BLaER1 (cell line): Measurements from ENCODE around the gene HK3.

ENCODE experiments used
- H3K27ac ChIP-seq: shearing (Covaris generic); formaldehyde crosslinking; 2 replicates; pipeline ENCODE4 v1.8.1; 2022
- H3K27me3 ChIP-seq: shearing (Covaris generic); formaldehyde crosslinking; 2 replicates; pipeline ENCODE4 v1.8.1; 2022
- H3K36me3 ChIP-seq: shearing (Covaris generic); formaldehyde crosslinking; 2 replicates; pipeline ENCODE4 v1.8.1; 2022
- H3K4me1 ChIP-seq: shearing (Covaris generic); formaldehyde crosslinking; 2 replicates; pipeline ENCODE4 v1.8.1; 2022
- H3K4me2 ChIP-seq: shearing (Covaris generic); formaldehyde crosslinking; 2 replicates; pipeline ENCODE4 v1.8.1; 2022
- H3K4me3 ChIP-seq: shearing (Covaris generic); formaldehyde crosslinking; 2 replicates; pipeline ENCODE4 v1.8.1; 2022
- H3K9ac ChIP-seq: shearing (Covaris generic); formaldehyde crosslinking; 2 replicates; pipeline ENCODE4 v1.8.1; 2022
- H3K9me3 ChIP-seq: shearing (Covaris generic); formaldehyde crosslinking; 2 replicates; pipeline ENCODE4 v1.8.1; 2022
- H4K20me1 ChIP-seq: shearing (Covaris generic); formaldehyde crosslinking; 2 replicates; pipeline ENCODE4 v1.8.1; 2022
- Cebpa-rat ChIP-seq: shearing (Covaris generic); IDR thresholded peaks from 2 replicates; pipeline ENCODE4 v1.8.1; 2022

HK3 gene

DNA sequence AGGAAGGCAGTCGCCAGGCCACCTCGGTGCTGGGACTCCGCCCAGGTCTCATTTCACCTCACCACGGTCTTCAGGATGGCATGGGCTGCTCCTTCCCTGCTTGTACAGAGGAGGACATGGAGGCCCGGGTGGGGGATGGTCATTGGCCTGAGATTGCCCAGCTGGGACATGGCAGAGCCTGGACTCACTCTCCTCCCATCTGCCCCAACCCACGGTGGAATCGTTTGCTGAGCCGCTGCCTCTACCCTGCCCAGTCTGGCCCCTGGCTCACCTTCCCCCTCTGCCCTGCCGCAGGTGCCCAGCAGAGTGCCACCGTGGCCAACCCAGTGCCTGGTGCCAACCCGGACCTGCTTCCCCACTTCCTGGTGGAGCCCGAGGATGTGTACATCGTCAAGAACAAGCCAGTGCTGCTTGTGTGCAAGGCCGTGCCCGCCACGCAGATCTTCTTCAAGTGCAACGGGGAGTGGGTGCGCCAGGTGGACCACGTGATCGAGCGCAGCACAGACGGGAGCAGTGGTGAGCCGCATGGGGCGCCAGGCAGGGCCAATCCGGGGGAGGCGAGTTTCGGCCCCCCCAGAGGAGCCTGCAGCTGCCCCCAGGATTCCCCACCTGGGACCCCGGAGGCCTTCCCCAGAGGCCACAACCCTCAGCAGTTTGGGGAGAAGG, 36.7 kb downstream of the HK3 start:
- no peak overlapping the region for H3K27ac ChIP-seq
- H3K4me1 ChIP-seq: peaks cover 22% of the 10 kb centered on the region
- no peak overlapping the region for H3K9ac ChIP-seq
- peaks cover 86% of the 10 kb centered on the region for H3K27me3 ChIP-seq
- no peak for TF ChIP-seq Cebpa-rat
- peaks cover 67% of the 10 kb centered on the region for H4K20me1 ChIP-seq
- H3K4me3 ChIP-seq: peak overlapping the region; percentile 37
- peak overlapping the region; percentile 73 for H3K4me2 ChIP-seq
- H3K36me3 ChIP-seq: no peaks in the 10 kb centered on the region
- no peaks in the 10 kb centered on the region for H3K9me3 ChIP-seq

DNA sequence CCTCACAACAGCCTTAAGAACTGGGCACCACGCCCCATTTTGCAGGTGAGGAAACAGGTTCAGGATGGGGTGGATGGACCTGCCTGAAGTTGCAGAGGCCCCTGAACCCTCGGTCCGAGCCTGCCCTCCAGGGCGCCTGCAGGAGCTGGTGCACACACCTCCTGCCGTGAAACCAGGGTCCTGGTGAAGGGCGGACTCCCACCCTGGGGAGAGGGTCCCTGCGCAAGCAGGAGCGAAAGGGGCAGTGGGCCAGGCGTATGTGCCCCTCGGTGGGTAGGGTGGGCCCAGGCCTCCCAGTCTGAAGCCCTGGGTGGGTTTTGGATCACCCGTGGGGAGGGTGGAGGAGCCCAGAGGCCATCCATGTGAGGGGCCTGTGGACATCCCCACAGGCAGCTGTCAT, 37.9 kb downstream of the HK3 start:
- Histone ChIP-seq H3K27me3 (peaks cover 85% of the 10 kb centered on the region), H3K27ac (no peak overlapping the region), H3K9me3 (no peaks in the 10 kb centered on the region), H3K4me1 (peaks cover 22% of the 10 kb centered on the region), H4K20me1 (peaks cover 56% of the 10 kb centered on the region), H3K36me3 (no peaks in the 10 kb centered on the region), H3K9ac (no peak overlapping the region), H3K4me2 (peak overlapping the region; percentile 73; the same call in 1 of the 2 replicates), H3K4me3 (no peak overlapping the region)
- TF ChIP-seq Cebpa-rat: no peak

DNA sequence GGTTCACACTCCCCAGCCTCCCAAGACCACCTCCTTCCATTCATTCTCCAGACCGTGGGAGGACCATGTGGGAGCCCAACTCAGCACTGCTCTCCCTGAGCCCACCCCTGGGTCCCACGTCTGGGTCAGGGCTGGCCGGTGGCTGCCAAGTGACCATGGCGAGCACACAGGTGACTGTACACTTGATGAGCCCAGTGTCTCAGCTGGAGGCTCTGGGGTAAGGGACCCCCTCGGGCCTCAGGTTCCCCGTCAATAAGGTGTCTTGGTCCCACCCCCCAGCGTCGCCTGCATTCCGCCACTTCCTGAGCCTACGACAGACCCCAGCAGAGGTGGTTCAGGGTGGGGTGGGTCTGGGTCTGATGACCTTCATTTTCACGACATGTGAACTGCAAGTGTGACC, 38.8 kb downstream of the HK3 start:
- peaks cover 53% of the 10 kb centered on the region for H4K20me1 ChIP-seq
- no peak overlapping the region for H3K9ac ChIP-seq
- no peak overlapping the region for H3K4me2 ChIP-seq
- H3K36me3 ChIP-seq: no peaks in the 10 kb centered on the region
- peaks cover 85% of the 10 kb centered on the region for H3K27me3 ChIP-seq
- H3K4me1 ChIP-seq: peaks cover 22% of the 10 kb centered on the region
- H3K4me3 ChIP-seq: no peak overlapping the region
- no peak overlapping the region for H3K27ac ChIP-seq
- no peak for TF ChIP-seq Cebpa-rat
- no peaks in the 10 kb centered on the region for H3K9me3 ChIP-seq

DNA sequence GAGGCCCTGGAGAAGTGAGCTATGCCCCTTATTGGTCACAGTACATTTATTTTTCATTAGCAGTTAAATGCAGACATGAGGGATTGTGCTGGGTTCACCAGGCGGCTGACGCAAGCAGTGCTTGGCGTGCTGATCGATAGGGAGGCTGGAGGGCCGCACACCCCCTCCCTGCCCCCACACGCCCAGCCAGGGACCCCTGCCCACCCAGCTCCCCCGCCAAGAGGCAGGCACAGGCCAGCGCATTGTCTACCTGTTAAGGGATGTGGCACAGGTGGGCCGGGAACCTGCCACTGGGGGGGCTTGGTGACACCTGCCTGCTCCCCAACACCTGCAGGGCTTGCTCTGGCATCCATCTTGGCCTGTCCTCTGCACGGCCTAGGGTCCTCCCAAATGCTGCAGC, 39.2 kb downstream of the HK3 start:
- H3K9ac ChIP-seq: no peak overlapping the region
- H4K20me1 ChIP-seq: peaks cover 53% of the 10 kb centered on the region
- H3K4me2 ChIP-seq: no peak overlapping the region
- no peaks in the 10 kb centered on the region for H3K36me3 ChIP-seq
- TF ChIP-seq Cebpa-rat: no peak
- H3K27me3 ChIP-seq: peaks cover 85% of the 10 kb centered on the region
- no peaks in the 10 kb centered on the region for H3K9me3 ChIP-seq
- H3K4me3 ChIP-seq: no peak overlapping the region
- H3K4me1 ChIP-seq: peaks cover 22% of the 10 kb centered on the region
- H3K27ac ChIP-seq: no peak overlapping the region

DNA sequence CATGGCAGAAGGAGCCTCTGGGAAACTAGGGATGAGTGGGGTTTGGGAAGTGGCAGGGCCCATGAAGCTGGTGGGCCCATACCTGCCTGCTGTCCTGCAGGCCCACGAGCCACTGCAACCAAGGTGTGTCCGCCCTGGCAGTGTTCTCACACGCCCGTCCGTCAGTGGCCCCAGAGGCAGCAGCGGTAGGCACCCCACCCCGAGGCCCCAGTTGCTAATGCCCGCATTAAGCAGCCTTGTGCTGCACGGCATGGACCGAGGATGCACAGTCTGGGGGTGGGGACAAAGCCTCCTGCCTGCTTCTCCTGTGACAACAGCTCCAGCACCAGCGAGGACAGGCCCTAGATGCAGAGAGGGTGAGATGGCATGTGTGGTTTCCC, 41.3 kb downstream of the HK3 start:
- H3K9ac ChIP-seq: no peak overlapping the region
- H3K27me3 ChIP-seq: peaks cover 75% of the 10 kb centered on the region
- peaks cover 39% of the 10 kb centered on the region for H4K20me1 ChIP-seq

DNA sequence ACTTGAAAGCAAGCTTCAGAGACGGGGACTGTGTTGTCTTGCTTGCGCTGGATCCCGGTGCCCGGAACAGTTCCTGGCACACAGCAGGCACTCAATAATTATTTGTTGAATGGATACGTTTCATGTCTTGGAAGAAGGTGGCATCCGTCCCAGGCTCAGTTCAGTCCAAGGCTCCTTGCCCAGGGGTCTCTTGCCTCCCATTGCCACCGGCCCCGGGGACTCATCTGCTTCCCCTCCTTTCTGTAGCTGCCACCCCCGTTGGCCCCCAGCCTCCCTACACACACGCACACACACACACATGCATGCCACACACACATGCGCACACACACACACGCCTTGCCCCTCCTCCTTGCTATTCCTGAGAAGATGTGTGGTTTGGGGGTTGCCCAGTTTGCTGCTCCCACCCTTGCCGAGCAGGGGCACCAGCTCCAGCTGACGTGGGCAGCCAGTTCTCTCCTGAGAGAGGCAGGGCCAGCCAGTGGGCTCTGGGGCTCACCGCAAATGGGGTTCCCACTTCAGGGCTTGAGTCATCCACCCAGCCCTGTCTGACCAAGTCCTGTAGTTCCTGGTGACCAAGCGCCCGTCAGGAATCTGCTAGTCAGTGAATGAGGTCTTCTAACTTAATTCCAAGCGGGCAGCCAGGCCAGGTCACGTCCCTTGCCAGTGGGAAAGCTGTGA, 41.8 kb downstream of the HK3 start:
- Histone ChIP-seq H3K4me3 (no peak overlapping the region), H3K36me3 (no peaks in the 10 kb centered on the region), H3K9ac (no peak overlapping the region), H3K27ac (no peak overlapping the region), H3K9me3 (no peaks in the 10 kb centered on the region), H3K4me2 (no peak overlapping the region), H3K4me1 (peaks cover 11% of the 10 kb centered on the region), H4K20me1 (peaks cover 38% of the 10 kb centered on the region), H3K27me3 (peaks cover 70% of the 10 kb centered on the region)
- TF ChIP-seq Cebpa-rat: no peak

More for the DNA sequence above, 41.3 kb downstream of the HK3 start:
- Histone ChIP-seq H3K27ac (no peak overlapping the region), H3K4me1 (peaks cover 16% of the 10 kb centered on the region), H3K4me2 (no peak overlapping the region), H3K9me3 (no peaks in the 10 kb centered on the region), H3K36me3 (no peaks in the 10 kb centered on the region), H3K4me3 (no peak overlapping the region)
- TF ChIP-seq Cebpa-rat: no peak

DNA sequence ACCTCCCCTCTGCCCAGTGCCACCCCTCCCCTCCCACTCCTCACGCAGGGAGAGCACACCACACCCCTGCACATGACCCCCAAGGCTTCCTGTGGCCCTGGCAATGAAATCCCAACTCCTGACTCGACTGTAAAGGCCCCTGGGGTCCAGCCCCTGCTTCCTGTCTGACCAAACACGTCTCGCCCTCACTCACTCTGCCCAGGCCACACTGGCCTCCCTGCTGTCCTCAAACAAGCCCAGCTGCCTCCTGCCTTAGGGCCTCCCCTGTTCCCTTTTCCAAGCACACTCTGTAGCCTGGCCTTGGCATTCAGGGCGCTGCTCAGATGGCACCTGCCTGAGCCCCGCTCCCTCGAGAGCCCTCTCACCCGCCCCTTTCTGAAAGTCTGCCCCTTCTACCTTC, 42.4 kb downstream of the HK3 start:
- H3K4me3 ChIP-seq: no peak overlapping the region
- H3K9ac ChIP-seq: no peak overlapping the region
- H4K20me1 ChIP-seq: peaks cover 37% of the 10 kb centered on the region
- no peak for TF ChIP-seq Cebpa-rat
- no peak overlapping the region for H3K4me2 ChIP-seq
- no peaks in the 10 kb centered on the region for H3K9me3 ChIP-seq
- H3K36me3 ChIP-seq: no peaks in the 10 kb centered on the region
- H3K4me1 ChIP-seq: peaks cover 5% of the 10 kb centered on the region; the same call in 1 of the 2 replicates
- H3K27me3 ChIP-seq: peaks cover 63% of the 10 kb centered on the region
- H3K27ac ChIP-seq: no peak overlapping the region

DNA sequence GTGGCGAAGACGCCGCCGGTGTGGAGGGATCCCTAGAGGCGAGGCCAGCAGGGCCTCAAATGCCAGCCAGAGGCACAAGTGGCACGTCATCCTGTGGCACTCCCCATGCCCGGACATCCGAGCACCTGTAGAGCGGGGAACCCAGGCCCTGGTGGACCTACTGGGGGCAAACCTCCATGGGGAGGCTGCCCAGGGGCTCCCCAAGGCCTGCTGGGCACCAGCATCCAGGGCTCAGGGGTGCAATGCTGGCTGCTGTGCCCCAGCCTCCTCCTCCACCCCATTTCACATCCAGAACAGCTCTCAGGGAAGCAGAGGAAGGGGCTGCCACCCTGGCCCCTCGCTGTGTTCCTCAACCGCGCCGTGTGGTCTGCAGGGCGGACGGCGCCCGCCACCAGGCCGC, 43.5 kb downstream of the HK3 start:
- Histone ChIP-seq H3K9ac (no peak overlapping the region), H3K27me3 (peaks cover 54% of the 10 kb centered on the region; the same call in 1 of the 2 replicates), H4K20me1 (peaks cover 26% of the 10 kb centered on the region; the same call in 1 of the 2 replicates), H3K27ac (no peak overlapping the region), H3K4me1 (no peaks in the 10 kb centered on the region), H3K4me2 (no peak overlapping the region), H3K9me3 (no peaks in the 10 kb centered on the region), H3K36me3 (no peaks in the 10 kb centered on the region), H3K4me3 (no peak overlapping the region)
- TF ChIP-seq Cebpa-rat: no peak

DNA sequence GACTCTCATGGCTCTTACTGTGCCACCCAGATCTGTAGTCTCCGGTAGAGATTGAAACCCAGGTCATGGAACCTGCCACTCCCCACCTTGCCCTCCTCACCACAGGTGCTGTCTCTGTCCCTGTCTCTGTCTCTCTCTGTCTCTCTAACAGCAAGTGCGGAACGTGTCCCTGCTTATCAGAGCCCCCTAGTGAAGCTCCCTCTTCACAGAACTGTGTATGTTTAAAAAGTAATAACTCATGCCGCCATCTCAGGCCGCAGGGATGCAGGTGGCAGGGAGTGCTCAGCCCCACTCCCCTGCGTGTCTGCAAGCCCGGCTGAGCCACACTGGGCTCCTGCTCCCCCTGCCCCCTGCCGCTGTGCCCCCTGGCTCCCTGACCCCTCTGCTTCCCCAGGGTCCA, 45.0 kb downstream of the HK3 start:
- Histone ChIP-seq H3K4me2 (no peak overlapping the region), H3K4me1 (no peaks in the 10 kb centered on the region), H3K4me3 (no peak overlapping the region), H3K27me3 (peaks cover 48% of the 10 kb centered on the region; the same call in 1 of the 2 replicates), H3K9me3 (no peaks in the 10 kb centered on the region), H4K20me1 (peaks cover 24% of the 10 kb centered on the region; the same call in 1 of the 2 replicates), H3K27ac (no peak overlapping the region), H3K9ac (no peak overlapping the region), H3K36me3 (no peaks in the 10 kb centered on the region)
- no peak for TF ChIP-seq Cebpa-rat

DNA sequence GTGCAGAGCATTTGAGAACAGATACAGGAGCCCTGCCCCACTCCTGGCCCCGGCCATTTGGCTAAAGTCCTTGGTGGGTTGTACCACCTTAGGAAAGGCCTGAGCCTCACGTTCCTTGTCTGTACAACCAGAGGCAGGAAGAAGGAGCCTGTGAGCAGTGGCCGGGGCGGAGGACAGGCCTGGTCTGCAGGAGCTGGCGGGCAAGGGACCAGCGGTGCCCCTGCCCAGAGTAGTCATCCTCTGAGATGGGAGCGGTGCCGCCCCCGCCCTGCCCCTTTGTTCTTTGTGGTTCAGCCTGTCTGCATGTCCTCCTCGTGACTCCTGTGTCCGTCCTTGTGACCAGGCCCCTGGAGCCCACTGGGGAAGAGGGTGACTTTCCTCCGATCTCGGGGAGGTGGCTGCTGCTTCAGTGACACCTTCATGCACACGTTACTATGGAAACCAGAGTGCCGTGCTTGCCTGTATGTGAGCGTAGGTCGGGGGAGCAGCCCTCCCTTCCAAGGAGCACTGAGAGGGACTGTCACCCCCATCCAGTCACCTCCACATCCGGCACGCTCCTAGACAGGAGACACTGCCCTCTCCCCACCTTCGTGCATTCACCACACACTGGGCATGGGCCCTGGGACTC, 45.9 kb downstream of the HK3 start:
- no peak for TF ChIP-seq Cebpa-rat
- Histone ChIP-seq H3K4me2 (no peak overlapping the region), H3K27ac (no peak overlapping the region), H3K36me3 (no peaks in the 10 kb centered on the region), H3K4me1 (no peaks in the 10 kb centered on the region), H4K20me1 (peaks cover 24% of the 10 kb centered on the region; the same call in 1 of the 2 replicates), H3K4me3 (no peak overlapping the region), H3K9me3 (no peaks in the 10 kb centered on the region), H3K9ac (no peak overlapping the region), H3K27me3 (peaks cover 50% of the 10 kb centered on the region; the same call in 1 of the 2 replicates)
